Measurements from ENCODE around the gene ZNFX1.
"Not testable (repeated sequence)": the region's sequence is repeated elsewhere in the genome, so short reads cannot be mapped to it uniquely, and the experiment has no call there.

ZNFX1 gene

DNA sequence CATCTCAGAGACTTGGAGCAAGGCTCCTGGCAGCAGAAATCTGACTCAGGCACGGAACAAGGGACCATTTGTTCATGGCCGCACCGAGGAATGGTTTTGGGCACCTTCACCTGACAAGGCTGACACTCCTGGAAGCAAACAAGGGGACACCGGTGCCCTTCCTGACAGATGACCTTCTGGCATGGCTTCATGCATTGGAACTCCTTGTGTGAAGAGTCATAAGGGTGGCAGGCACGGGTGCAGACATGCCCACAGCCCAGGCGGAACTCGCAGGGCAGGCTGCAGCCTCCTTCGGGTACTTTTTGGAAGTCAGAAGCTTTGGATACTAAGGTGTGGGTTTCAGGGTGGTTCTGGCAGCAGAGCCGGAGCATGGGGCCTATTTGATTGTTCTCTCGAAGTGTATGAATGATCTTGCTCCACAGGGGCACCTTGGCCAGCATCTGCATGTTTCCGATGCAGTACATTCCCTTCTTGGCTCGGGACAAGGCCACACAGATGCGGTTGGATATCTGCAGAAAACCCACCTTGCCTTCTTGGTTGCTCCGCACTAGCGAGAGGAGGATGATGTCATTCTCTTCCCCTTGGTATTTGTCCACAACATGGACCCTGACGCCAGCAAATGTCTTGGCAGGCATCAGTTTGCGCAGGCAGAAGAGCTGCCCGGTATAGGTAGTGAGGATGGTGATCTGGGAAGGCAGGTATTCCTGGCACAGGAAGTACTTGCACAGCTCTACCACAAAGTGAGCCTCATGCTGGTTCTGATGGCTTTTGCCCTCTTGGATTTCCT, 28.8 kb downstream of the ZNFX1 start:
- DNase-seq (ENCODE audit: low read depth, low spot score), result no peak

DNA sequence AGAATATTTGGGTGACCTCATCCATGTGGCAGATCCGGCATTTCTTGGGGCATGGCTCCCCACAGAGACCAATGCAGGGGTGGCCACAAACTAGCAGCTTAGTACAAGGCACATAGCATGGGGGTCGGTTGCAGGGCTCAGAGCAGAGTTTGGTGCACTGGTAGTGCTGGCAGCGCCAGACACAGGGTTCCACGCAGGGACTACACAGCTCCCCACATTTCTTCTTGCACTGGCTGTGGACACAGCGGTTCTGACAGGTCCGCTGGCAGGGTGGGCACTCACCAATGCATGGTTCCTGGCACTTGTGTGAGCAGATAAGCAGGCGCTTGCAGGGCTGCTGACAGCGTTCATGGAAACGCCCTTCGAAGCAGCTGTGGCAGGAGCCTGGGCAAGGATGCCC, 29.6 kb downstream of the ZNFX1 start:
- no peak for DNase-seq (ENCODE audit: low read depth, low spot score)

- no peak for DNase-seq (ENCODE audit: low read depth, low spot score)
Observed at GRCh38 chr20:49247792-49248191, 30.1 kb downstream of the ZNFX1 start.

GRCh38 chr20:49247169-49247723, 30.6 kb downstream of the ZNFX1 start:
- DNase-seq (ENCODE audit: low read depth, low spot score), result no peak

GRCh38 chr20:49245921-49246740, 31.7 kb downstream of the ZNFX1 start:
- DNase-seq (ENCODE audit: low read depth, low spot score), result no peak

- DNase-seq (ENCODE audit: low read depth, low spot score), result no peak
Observed at GRCh38 chr20:49237531-49237930, 40.3 kb downstream of the ZNFX1 start.

DNA sequence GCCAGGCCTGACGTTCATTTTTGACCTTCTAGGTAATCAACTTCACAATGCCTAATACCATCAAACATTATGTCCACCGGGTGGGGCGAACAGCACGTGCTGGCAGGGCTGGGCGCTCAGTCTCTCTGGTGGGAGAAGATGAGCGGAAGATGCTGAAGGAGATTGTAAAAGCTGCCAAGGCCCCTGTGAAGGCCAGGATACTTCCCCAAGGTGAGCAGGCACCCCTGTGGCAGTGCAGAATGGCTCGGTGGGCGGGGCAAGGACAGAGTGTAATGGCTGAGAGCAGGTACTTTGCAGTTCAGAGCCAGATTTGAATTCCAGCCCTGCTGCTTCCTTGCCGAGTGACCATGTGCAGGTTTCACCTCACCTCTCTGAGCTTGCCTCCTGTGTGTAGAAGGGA, 41.6 kb downstream of the ZNFX1 start:
- no peak for DNase-seq (ENCODE audit: low read depth, low spot score)

DNA sequence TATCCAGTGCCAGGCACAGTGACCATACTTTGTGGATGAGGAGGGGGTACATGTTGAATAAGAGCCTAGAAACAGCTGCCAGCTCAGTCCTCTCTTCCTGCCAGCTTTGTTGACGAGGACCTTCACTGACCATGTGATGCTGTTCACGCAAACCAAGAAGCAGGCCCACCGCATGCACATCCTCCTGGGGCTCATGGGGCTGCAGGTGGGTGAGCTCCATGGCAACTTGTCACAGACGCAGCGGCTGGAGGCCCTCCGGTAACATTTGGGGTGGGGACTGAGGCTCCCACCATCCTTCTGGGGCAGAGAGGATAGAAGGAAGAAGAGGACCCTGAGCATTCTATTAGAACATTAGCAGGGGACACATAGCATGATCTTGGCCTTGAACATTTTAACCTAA, 43.0 kb downstream of the ZNFX1 start:
- no peak for DNase-seq (ENCODE audit: low read depth, low spot score)

GRCh38 chr20:49233226-49233625, 44.6 kb downstream of the ZNFX1 start:
- DNase-seq (ENCODE audit: low read depth, low spot score), result no peak

- DNase-seq (ENCODE audit: low read depth, low spot score), result no peak
Observed at GRCh38 chr20:49231471-49231870, 46.4 kb downstream of the ZNFX1 start.

- no peak for DNase-seq (ENCODE audit: low read depth, low spot score)
Observed at GRCh38 chr20:49230561-49231133, 47.2 kb downstream of the ZNFX1 start.

GRCh38 chr20:49230021-49230420, 47.8 kb downstream of the ZNFX1 start:
- DNase-seq (ENCODE audit: low read depth, low spot score), result no peak

- no peak for DNase-seq (ENCODE audit: low read depth, low spot score)
Observed at GRCh38 chr20:49229381-49229780, 48.5 kb downstream of the ZNFX1 start.

GRCh38 chr20:49228676-49229075, 49.2 kb downstream of the ZNFX1 start:
- DNase-seq (ENCODE audit: low read depth, low spot score), result no peak

DNA sequence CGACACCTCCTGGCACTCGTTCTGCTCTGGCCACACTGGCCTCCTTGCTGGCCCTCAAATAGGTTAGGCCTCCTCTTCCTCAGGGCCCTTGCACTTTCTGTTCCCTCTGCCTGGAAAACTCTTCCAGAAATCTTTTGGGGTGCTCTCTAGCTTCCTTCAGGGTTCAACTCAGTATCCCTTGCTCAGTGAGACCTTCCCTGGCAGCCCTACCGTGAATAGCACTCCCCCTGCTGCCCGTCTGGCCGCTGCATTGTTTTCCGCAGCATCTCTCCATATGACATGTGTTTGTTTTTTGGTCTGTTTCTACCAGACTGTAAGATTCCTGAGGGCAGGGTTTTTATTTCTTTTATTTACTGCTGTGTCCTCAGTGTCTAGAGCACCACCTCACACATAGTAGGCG, 52.0 kb downstream of the ZNFX1 start:
- no peak for DNase-seq (ENCODE audit: low read depth, low spot score)

GRCh38 chr20:49219924-49220831, 57.7 kb downstream of the ZNFX1 start:
- DNase-seq (ENCODE audit: low read depth, low spot score), result no peak

GRCh38 chr20:49219091-49219923, 58.5 kb downstream of the ZNFX1 start, which contains the start of gene DDX27:
Gene DDX27, plus strand, starts transcription at chr20:49219416. Its CDS starts 33 bp downstream, at chr20:49219449.
- peak; percentile 95 for DNase-seq (ENCODE audit: low read depth, low spot score)

DNA sequence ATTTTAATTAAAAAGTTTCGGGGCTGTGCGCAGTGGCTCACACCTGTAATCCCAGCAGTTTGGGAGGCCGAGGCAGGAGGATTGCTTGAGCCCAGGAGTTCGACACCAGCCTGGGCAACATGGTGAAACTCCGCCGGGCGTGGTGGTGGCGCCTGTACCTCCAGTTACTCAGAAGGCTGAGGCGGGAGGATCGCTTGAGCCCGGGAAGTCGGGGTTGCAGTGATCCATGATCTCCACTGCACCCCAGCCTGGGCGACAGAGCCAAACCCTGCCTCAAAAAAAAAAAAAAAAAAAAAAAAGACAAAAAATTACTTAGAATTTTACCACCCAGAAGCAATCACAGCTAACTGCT, 59.1 kb downstream of the ZNFX1 start:
- DNase-seq (ENCODE audit: low read depth, low spot score), result not testable (repeated sequence)

GRCh38 chr20:49216991-49217578, 60.8 kb downstream of the ZNFX1 start:
- DNase-seq (ENCODE audit: low read depth, low spot score), result peak; percentile 88

DNA sequence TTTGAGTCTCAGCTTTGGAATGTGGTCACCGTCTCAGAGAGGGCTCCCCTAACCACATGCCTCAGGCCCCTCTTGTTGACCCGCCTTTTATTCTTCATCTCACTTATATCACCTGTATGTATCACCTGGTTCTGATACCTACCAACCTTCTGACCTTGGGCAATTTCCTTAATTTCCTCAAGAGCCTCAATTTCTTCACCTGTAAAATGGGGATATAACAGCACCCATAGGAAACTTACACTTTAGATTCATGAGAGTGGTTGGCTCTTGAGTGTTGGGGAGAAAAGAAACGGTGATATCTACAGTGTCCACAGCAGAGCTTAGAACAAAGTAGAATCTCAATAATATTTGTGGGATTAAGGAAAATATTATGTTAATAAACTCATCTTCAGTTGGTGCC, 62.6 kb downstream of the ZNFX1 start:
- DNase-seq (ENCODE audit: low read depth, low spot score), result no peak

Measured in activated CD4-positive, CD25-positive, alpha-beta regulatory T cell treated with anti-CD3 and anti-CD28 coated beads, Interleukin-2, amount 50 U/mL, for 16 hours (primary cell).